GM15510 (cell line): ENCODE data around the gene PNPLA7.

Experiments
- POLR2A ChIP-seq: IDR thresholded peaks from 3 replicates; pipeline ENCODE4 v1.6.1; 2011; ENCODE audit warnings: borderline replicate concordance; ENCODE audit not compliant: insufficient read length; ENCODE audit errors: extremely low read depth

The PNPLA7 gene

DNA sequence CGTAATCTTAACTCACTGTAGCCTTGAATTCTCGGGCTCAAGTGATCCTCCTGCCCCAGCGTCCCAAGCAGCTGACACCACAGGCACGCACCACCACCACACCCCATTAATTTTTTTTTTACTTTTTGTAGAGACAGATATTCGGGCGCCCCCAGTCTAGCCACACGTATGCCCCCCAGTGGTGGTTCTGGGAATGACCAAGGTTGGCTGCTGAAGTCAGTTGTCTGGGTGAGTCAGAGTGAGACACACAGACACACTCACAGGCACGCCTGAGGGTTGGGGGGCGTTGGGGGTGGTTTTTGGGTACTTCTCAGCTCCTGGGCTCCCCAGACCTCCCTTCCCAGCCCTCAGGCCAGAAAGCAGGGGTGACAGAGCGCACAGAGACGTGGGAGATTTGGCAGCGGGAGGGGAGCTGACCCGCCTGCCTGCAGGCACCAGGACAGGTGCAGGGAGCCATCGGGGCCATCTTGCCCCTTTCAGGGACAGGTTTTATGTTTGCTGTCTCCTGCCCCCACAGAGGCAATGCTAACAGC lies 104.9 kb downstream of the PNPLA7 start:
- TF ChIP-seq POLR2A, result no peak

DNA sequence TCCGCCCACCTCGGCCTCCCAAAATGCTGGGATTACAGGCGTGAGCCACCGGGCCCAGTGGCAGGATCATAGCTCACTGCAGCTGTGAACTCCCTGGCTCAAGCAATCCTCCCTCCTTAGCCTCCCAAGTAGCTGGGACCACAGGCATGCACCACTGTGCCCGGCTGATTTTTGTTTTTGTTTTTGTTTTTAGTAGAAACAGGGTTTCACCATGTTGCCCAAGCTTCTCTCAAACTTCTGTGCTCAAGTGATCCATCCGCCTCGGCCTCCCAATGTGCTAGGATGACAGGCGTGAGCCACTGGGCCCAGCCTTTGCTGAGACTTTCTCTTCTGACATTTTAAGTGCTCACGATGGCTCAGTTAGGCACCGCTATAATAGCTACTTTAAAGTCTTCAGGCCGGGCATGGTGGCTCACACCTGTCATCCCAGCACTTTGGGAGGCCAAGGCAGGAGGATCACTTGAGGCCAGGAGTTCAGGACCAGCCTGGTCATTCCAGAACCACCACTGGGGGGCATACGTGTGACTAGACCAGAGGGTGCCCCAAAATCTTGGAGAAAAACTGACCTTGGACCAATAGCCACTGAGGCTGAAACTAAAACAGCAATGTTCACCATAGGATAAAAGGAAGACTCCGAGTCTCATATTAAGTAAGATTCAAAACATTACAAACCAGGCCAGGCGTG lies 106.0 kb downstream of the PNPLA7 start:
- TF ChIP-seq POLR2A, result no peak

DNA sequence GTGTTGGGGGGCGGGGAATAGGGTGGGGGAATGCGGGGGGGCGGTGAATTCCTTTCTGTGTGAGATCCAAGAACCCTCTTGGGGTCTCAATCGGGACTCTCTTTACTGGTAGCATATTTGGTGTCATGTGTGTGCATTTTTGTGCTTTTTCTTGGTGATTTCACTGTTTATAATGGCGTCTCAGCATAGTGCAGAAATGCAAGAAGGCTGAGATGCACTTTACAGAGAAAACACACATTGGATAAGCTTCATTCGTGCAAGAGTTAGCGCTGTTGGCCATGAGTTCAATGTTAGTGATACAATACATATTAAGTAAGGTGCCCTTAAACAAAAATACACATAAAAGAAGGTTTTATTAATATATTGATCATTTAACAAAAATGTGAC lies 108.3 kb downstream of the PNPLA7 start:
- TF ChIP-seq POLR2A, result no peak

DNA sequence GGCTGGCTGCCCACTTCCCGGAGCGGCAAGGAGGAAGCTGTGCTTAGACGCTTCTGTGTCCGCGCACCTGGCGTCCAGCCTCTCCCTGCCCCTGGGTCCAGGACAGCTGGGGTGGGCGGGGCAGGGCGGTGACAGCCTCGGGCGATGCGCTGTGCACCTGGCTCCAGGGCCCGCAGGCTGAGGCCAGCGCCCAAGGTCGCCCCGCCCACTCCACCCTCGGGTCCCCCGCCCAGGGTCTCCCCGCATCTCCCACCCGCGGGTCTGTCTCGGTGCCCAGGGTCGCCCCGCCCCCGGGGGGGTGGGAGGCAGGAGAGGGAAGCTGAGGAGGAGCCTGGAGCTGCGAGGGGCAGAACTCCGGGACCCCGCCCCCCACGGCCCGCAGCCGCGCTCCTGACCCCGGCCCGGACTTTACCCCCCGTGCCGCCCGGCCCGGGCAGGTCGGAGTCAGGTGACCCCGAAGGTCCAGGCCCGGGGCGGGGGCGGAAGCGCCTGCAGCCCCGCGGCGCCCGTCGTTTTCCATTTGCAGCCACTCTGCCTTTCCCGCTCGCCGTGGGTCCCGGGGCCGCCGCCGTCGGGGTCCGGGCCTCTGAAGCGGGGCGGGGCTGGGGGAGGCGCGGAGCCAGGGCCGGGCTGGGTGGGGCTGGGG lies 108.8 kb downstream of the PNPLA7 start, which contains the start of gene ENTPD8:
Gene ENTPD8, minus strand, starts transcription at position 69 of the 646 bp plus-strand sequence. CDS start 3,072 bp downstream, outside the sequence.
- TF ChIP-seq POLR2A, result no peak

DNA sequence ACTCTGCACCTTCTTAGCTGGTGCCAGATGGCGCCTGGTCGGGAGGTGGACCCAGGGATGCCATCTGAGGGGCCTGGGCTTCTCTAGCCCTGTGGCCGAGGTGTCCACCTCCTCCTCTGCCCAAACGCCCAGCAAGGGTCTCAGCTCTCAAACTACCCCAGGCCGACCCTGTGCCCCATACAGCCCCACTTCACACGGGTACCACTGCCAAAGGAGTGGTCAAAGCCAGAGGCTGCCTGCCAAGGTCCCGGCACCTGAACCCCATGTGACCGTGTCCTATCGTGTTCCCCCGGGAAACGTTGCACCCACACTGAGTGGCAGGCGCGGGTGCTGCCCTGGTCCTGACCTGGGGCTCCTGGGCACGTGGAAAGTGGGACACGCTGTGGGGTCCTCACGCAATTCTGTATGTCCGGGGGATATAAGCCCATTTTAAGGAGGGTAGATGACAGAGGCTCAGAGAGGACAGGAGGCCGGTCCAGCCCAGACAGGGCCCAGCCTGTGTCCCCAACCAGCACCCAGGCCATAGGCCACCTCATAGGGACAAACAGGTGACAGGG lies 111.0 kb downstream of the PNPLA7 start:
- no peak for TF ChIP-seq POLR2A

DNA sequence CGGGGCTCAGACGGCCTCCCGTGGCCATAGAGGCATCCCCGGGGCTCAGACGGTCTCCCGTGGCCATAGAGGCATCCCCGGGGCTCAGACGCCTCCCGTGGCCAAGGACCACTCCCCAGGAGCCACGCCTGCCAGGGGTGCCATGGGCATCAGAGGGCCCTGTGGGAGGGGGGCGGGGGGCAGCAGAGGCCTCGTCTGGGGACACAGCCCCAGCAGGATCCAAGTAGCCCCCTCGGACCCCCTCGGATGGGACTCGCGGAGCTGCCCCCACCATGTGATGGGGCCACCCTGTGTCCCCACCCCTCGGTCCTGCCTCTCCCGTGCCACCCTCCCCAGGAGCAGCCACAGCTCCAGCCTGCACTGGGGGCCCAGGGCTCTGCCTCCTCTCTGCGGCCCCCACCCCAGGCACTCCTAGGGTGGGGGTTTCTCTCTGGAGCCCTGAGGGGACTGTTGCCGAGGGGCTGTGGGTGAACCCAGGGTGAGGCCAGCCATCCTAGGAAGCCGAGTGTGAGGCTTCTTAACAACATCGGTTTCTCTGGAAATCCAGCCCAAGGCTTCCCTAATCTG lies 111.5 kb downstream of the PNPLA7 start:
- TF ChIP-seq POLR2A, result no peak

DNA sequence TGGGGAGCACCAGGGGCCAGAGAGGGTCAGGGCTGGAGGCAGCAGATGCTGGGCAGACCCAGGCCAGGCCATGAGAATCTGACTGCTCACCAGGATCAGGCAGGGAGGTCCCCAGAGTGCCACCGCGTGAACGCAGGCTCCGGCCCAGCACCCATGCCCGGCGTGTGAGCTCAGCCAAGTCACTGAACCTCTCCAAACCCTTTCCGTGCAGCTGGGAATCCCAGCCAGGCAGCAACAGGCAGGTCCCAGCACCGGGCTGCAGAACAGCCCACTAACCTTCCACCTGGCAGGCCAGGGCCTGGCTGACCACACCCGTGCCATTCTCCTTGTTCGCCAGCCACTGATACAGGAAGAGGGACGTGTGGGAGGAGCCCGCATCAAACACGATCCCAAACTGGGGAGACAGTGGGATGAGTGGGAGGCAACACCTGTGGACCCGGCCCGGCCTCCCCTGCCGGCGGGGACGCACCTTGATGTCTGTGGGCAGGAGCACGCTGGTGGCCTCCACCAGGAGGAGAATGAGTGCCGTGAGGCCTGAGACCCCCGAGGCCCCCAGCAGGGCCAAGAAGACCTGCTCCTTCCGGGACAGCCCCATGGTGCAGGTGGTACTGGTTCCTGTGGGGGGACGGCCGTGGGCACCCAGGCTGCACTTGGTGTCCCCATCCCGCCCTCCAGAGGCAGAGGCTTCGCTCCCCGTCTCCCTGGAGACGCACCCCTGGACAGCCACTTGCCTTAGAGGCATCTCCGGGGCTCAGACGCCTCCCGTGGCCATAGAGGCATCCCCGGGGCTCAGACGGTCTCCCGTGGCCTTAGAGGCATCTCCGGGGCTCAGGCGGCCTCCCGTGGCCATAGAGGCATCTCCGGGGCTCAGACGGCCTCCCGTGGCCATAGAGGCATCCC lies 112.3 kb downstream of the PNPLA7 start:
- no peak for TF ChIP-seq POLR2A

DNA sequence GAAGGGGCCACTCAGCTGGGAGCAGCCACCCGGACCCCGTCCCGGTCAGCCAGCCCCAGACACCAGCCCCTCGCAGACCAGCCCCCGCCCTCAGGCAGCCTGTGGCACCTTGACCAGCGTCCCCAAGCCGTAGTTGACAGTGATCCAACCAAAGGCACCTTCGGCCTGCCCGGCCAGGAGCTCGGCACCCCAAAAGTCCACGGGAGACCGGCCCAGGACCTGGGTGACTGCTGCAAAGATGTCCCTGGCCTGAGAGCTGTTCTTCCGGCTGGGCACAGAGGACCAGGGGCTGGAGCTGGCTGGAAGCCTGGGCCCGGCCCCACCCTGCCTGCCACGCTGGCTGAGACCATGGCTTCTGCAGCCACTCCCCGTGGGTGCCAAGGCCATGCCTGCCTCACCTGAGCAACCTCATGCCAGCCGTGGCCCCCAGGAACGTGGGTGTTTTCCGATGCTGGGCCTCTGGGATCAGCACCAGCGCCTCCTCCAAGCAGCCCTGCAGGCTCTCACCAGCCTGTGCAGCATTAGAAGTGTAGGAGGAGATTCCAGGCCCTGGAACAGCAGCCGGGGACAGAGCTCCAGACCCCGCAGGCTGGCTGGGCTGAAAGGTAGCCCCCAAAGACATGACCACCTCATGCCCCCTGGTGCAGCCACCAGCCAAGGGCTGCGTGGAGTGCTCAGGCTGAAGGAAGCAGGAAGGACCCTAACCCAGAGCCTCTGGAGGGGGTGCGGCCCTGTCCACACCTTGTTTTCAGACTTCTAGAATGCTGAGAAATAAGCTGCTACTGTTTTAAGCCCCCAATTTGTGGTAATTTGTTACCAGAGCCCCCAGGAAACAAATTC lies 113.2 kb downstream of the PNPLA7 start:
- no peak for TF ChIP-seq POLR2A

DNA sequence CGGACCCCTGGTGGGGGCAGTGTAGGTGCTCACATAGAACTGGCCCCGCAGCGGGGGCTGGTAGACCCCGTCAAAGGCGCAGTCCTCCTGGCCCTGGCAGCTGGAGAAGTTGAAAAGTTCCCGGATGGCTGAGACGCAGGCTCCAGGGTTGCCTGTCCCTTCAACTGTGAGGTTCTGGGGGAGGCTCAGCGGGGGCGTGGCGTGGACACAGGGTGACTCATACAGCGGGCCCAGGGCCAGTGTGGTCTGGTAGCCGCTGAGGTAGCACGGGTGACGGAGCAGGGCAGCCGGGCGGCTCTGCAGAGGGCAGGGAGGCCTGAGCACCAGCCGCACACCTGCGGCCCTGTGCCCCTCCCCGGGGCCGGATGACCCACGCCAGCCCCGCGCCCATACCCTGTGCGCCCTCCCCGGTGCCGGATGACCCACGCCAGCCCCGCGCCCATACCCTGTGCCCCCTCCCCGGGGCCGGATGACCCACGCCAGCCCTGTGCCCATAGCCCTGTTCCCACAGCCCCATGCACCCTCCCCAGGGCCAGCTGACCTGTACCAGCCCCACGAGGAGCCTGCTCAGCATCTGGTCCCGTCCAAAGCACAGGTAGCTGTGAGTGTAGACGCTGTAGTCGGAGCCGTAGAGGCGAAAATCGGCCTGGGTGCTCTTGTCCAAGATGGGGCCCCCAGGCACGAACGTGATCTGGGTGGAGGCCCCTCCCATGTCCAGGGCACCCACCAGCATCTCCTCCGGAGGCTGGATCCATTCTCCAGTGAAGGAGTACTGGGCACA lies 114.0 kb downstream of the PNPLA7 start:
- TF ChIP-seq POLR2A, result no peak

DNA sequence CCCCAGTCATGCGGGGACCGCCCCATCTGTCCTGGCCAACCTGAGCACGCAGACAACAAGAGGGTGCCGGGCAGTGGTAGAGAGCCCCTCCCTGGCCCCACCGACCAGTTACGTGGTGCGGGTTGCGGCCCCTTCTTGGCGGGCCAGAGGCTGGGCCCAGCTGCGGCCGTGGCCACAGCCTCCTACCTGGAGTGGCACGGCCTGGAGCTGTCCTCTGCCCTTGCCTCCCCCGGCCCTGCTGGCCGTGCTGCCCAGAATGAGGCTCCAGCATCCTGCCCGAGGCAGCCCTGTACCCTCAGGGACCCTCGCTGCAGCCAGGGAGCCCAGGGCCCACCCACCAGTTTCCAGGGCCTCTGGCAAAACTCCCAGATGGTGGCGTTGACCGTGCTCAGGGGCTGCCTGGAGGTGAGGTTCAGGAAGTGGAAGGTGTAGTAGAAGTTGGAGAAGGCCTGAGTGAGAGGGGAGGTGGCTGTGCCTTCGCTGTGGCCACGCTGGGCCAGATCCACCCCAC lies 114.8 kb downstream of the PNPLA7 start:
- TF ChIP-seq POLR2A, result no peak

DNA sequence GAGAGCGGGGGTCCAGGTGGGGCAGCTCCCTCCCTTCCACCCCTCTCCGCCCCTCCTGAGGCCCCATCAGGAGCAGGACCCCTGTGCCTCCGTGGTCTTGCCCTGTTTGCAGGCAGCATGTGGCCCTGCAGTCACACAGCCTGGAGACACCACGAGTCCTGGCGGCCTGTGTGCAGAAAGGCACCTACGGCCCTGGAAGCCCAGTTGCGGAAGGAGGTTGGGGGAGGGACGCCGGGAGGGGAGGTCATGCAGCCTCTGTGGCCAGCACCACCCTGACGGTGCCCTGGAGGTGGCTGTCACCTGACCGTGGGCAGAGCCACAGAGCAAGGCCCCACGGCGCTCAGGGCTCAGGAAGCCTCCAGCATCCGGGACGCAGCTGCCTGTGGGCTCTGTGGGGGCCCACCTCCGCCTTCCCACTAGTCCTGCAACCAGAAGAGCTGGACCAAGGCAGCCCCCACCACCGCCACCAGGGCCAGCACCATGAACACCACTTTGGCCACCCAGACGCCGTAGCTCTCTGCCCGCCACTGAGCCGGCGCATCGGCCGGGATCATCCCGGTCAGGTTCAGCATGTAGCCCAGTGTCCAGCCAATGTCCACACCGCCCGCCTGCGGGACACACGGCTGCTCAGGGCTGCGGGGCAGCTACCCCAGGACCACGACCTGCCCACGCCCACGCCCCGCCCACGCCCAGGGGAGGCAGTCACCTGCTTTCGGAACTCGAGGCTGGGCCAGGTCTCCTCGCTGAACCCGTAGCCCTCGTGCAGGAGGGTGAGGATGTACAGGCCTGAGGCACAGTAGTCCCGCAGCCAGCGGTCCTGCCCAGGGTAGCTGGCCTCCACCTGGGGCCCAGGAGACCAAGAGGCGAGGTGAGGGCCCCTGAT lies 115.5 kb downstream of the PNPLA7 start:
- no peak for TF ChIP-seq POLR2A
